GM04504 (cell line): ENCODE results near the gene BPIFB6.

Experiments used
- DNase-seq: peaks from one replicate; pipeline ENCODE4 v3.0.0-alpha.2; 2012; ENCODE audit warnings: low read depth

The BPIFB6 gene

DNA sequence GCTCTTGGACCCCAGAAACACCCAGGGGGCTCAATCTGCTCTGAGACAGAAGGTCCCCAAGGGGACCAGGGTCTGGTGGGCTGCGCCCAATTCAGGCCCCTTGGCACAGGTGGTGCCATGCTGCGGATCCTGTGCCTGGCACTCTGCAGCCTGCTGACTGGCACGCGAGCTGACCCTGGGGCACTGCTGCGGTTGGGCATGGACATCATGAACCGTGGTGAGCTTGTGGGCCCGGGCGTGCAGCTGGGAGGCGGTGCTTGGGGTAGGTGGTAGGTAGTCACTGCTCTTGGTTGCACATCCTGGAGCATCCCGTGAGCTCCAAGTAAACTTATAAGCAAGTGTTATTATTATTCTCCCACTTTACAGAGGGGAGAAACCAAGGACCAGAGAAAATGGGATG lies at the start of gene BPIFB6:
TSS of gene BPIFB6 (plus strand) at position 118 of the 400 bp plus-strand sequence. CDS start at position 118, 0 bp downstream.
- DNase-seq, result no peak

GRCh38 chr20:32982617-32983458 lies 48.6 kb upstream of the BPIFB6 start:
- no peak for DNase-seq

DNA sequence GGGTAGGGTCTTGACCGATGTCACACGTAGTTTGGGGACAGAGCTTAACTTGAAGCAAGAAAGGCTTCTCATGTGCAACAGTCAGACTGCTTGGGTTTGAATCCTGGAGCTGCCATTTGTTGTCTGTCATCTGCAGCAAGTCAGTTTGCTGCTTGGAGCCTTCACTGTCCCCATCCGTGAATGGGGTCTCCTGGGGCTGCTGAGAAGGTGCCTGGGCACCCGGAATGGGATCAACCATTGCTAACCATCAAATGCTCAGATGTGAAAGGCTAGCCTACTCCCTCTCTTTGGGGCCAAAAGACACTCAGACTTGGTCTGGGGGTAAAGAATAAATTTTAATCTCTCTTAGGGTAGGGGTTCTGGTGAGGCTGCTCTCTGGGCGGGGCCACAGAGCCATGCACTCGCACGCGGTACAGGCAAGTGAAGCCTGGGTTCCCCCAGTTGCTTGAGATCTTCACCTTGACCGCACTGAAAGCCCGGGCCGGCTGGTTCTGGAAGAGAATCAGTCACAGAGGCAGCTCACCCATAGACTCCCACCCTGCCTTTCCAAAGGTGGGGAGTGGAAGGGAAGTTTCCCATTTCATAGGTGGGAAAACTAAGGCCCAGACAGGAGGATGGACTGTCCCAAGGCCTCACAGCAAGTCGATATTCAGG lies 47.9 kb upstream of the BPIFB6 start:
- DNase-seq, result no peak

DNA sequence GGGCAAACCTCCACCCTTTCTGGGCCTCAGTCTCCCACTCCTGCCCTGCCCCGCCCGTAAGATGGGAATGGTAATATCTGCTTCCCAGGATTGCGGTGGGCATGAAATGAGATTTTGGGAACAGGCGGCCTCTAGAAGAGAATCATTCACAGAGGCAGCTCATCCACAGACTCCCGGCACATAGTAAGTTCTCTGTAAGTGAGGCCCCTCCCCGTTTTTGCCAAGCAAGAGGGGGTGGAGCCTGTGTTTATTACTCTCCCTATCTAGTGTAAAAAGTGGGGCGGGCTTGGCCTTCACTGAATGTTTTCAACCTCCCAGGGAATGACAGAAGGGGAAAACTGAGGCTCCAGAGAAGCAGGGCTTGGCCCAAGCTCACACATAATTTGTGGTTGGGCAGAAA lies 47.3 kb upstream of the BPIFB6 start:
- no peak for DNase-seq

GRCh38 chr20:32984631-32985354 lies 46.7 kb upstream of the BPIFB6 start:
- no peak for DNase-seq

DNA sequence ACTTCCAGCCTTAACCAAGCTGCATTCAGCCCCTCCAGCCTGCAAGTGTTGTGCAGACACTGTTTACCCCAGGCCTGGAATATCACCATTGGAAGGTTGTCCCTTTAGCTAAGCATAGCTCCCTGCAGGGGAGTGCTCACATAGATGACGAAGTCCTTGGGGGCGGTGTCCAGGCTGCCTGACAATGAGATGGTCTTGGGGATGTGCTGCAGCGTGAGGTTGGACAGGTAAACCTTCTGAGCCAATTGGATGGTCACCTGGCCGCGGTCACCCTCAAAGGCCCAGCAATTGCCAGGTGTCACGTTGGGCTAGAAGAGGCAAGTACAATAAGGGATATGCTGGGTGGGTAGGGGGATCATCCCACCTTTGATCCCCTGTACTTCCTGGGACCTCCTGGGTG lies 45.9 kb upstream of the BPIFB6 start:
- no peak for DNase-seq

DNA sequence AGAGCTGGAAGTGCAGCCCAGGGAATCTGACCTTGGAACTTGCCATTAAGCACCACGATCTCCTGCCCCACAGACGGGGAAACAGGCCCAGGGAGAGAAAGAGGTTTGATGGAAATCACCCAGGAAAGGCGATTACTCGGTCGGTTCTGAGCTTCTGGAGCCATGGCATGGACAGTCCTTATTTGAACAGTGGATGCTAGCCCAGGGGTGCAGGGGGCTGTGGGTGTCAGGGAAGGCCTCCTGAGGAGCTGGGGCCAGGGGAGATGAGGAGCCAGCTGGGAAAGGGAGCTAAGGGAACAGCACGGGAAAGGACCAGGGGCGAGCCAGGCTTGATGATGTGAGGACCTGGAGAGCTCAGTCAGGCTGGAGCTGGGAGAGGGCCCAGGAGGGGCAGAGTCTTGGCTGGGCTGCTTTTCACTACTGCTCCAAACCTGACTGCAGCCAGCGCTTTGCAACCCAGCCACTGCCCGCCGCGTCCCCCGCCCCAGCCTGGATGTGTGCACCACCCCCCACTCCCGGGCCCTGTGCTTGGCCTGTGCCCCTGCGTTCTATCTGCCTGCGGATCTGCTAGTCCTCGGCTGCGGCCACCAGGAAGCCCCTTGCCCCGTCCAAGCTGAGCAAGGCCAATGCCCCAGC lies 45.0 kb upstream of the BPIFB6 start:
- DNase-seq, result no peak

DNA sequence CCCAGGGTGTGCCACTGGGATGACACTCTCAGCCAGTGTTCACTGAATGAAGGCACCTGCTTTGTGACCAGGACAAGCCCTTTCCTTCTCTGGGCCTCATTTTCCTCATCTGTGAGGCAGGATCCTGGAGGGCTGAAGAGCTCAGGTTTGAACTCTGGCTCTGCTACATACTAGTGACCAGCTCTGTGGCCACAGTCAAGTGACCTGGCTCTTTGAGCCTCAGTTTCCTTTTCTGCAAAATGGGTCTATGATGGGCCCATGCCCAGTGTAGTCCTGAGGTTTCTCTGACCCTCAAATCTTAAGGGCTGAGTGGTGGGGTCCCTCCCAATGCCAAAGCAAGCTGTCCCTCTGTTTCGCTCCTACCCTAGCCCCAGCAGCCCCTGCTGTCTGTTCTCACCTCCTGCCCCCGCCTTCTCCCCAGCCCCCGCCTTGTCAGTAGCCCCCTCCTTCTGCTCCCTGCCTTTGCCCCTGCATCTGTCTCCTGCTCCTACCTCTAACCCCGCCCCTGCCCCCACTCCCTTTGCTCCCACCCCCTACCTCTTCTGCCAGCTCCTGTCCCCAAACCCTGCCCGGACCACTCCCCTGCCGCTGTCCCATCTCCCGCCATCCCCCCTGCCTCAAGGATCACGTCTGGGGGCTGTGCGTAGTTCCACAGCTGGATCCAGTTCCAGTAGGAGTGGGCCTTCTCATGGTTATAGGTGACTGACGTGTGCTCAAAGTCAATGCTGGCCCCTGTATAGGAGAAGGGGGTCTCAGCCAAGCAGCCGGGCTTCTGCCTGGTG lies 44.2 kb upstream of the BPIFB6 start:
- DNase-seq, result no peak

GRCh38 chr20:32988008-32988407 lies 43.4 kb upstream of the BPIFB6 start:
- no peak for DNase-seq

- no peak for DNase-seq
These were observed 41.8 kb upstream of the BPIFB6 start for GRCh38 chr20:32989507-32990283.

GRCh38 chr20:32990426-32990825 lies 41.0 kb upstream of the BPIFB6 start:
- DNase-seq, result no peak

- no peak for DNase-seq
These were observed 40.1 kb upstream of the BPIFB6 start for GRCh38 chr20:32991383-32991782.

DNA sequence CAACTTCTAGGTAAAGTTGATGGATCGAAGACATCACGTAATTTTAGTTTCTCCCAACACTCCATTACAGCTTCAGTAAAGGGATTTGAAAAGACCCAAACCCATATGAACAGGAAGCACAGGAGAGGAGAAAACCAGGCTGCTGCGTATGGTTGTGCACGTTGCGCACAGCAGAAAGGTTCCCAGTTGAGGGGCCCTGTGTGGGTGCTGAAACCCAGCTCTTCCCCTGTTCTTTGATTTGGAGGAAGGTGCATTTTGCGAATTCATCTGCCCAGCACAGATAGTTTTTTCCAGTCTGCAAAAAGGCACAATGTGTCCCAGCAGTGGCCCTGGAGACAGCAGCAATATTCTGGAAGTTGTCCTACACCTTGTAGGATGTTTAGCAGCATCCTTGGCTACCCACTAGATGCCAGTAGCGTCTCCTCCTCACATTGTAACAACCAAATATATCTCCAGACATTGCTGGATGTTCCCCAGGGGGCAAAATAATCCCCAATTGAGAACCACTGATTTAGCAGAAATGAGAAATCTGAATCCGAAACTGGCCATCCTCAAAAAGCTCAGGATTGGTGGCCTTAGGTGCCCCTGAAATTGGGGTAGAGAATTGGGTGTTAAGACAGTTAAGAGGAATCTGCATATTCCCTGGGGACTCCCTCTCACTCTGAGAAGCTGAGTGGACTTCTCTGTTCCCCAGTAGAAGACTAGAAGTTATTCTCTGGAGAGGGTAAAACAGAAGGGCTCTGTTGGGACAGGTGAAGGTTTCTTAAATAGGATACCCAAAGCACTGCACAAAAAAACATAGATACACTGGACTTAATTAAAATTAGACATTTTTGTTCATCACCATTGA lies 39.4 kb upstream of the BPIFB6 start:
- no peak for DNase-seq

DNA sequence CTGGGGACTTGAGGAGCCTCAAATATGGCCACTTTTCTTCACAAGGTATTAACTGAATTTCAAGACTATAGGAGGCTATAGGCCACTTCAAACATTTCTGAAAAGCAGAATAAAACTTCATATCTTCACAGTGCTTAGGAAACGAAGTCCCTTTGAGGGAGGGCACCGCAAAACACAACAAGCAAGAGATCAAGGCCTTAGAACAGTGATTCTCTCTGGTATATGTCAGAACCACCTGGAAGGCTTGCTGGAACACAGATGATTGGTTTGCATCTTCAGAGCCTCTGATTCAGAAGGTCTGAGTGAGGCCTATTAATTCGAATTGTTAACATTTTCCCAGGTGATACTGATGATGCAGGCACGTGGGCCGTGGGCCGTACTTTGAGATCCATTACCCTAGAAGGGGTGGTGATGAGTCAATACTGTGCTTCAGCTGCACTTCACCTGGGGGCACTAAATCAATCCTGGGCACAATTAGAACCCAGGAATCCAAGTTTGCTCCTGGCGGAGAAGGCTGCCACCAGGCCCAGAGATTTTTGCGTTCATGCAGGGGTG lies 37.9 kb upstream of the BPIFB6 start:
- no peak for DNase-seq

GRCh38 chr20:32995802-32996201 lies 35.6 kb upstream of the BPIFB6 start:
- DNase-seq, result no peak

DNA sequence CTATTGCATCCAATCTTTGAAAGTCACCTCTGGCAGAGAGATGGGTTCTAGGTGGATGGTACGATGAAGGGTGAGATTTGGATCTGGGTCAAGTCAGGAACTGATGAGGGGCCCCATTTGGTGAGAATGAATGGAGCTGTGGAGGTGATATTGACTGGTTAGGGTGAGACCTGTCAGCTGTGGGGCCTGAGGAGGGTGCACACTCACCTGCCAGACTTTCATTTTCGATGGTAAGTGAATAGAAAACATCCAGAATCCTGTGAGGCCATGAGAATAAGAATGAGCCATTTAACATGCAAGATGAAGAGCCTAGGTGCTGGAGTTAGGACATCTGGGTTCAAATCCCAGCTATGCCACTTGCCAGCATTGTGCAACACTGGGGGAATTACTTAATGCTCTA lies 34.0 kb upstream of the BPIFB6 start:
- no peak for DNase-seq

DNA sequence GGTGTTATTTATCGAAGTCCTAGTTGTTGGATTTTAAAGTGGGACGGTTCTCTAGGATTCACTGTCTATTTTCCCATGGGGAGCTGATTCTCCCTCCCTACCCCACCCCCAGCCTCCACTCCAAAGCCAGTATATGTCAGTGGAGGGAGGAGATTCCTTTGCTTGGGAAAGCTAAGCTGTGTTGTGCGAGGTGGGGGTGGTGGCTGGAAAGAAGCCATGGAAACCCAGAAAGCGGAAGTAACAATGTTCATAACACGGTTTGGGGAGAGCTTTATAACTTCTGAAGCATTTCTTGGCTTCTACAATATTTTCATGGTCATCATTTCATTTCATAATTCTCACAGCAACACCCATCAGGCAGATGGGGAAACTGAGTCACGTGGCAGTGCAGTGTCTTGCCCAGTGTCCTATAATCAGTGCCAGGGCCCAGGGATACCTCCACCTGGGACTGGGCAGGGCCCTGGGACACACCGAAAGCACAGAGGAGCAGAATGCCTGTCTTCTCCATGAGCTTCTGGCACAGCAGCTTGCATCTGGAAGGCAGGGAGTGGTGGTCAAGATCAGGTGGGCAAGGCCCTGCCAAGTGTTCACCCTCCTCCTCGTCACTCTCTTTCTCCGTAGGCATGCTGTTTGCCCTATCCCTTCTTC lies 31.7 kb upstream of the BPIFB6 start:
- no peak for DNase-seq

GRCh38 chr20:33000802-33001466 lies 30.5 kb upstream of the BPIFB6 start:
- no peak for DNase-seq
